Stimulated activated memory B cell treated with anti-CD40 and anti-IgM and Interleukin-4, amounts not matched to agents 10 μg/mL and 1 μg/mL and 100 μg/mL, for 72 hours (primary cell): Measurements from ENCODE around the gene DMXL2.
A peak's percentile ranks its signal among the peaks of the same experiment; 100 is the strongest.
"Not testable (repeated sequence)": the region's sequence is repeated elsewhere in the genome, so short reads cannot be mapped to it uniquely, and the experiment has no call there.

Source experiments
- ATAC-seq: fragments of 150-1000 bp; cut with Tn5 transposase; 2 replicates; pipeline ENCODE4 v1.10.0; 2021
- H3K27ac Mint-ChIP-seq: one replicate; pipeline ENCODE4 v1.8.0; 2022; ENCODE audit warnings: mild to moderate bottlenecking, mixed read lengths
- H3K27me3 Mint-ChIP-seq: one replicate; pipeline ENCODE4 v1.8.0; 2022; ENCODE audit warnings: mixed read lengths
- H3K36me3 Mint-ChIP-seq: one replicate; pipeline ENCODE4 v1.8.0; 2022; ENCODE audit warnings: mixed read lengths
- H3K4me1 Mint-ChIP-seq: one replicate; pipeline ENCODE4 v1.8.0; 2022; ENCODE audit warnings: mixed read lengths
- H3K4me3 Mint-ChIP-seq: one replicate; pipeline ENCODE4 v1.8.0; 2022; ENCODE audit warnings: mild to moderate bottlenecking, moderate library complexity, mixed read lengths
- H3K9me3 Mint-ChIP-seq: one replicate; pipeline ENCODE4 v1.8.0; 2022; ENCODE audit warnings: mixed read lengths

The DMXL2 gene

GRCh38 chr15:51622604-51623370, at the start of gene DMXL2:
DMXL2 (minus strand) TSS chr15:51622771; CDS start chr15:51622545, 226 bp downstream.
- peak within 1 kb of the TSS; percentile 68 for H3K27ac Mint-ChIP-seq
- ATAC-seq: peak; percentile 75
- H3K27me3 Mint-ChIP-seq: peaks cover 9% of the 10 kb centered on the region
- peak within 1 kb of the TSS; percentile 88 for H3K4me3 Mint-ChIP-seq
- H3K4me1 Mint-ChIP-seq: peaks cover 32% of the 10 kb centered on the region
- no peaks in the 10 kb centered on the region for H3K9me3 Mint-ChIP-seq
- H3K36me3 Mint-ChIP-seq: no peaks in the 10 kb centered on the region

- Mint-ChIP-seq H3K36me3 (no peaks in the 10 kb centered on the region), H3K27ac (no peak overlapping the region), H3K4me1 (peaks cover 6% of the 10 kb centered on the region), H3K9me3 (no peaks in the 10 kb centered on the region), H3K4me3 (no peak overlapping the region), H3K27me3 (no peaks in the 10 kb centered on the region)
- no peak for ATAC-seq
Observed at GRCh38 chr15:51672155-51672687, 49.6 kb upstream of the DMXL2 start.

GRCh38 chr15:51669381-51669780, 46.8 kb upstream of the DMXL2 start:
- H3K27me3 Mint-ChIP-seq: no peaks in the 10 kb centered on the region
- H3K9me3 Mint-ChIP-seq: no peaks in the 10 kb centered on the region
- H3K27ac Mint-ChIP-seq: no peak overlapping the region
- H3K4me3 Mint-ChIP-seq: no peak overlapping the region
- H3K4me1 Mint-ChIP-seq: peaks cover 6% of the 10 kb centered on the region
- no peaks in the 10 kb centered on the region for H3K36me3 Mint-ChIP-seq
- ATAC-seq: no peak

GRCh38 chr15:51668446-51668845, 45.9 kb upstream of the DMXL2 start:
- Mint-ChIP-seq H3K27ac (no peak overlapping the region), H3K4me1 (peaks cover 6% of the 10 kb centered on the region), H3K9me3 (no peaks in the 10 kb centered on the region), H3K36me3 (no peaks in the 10 kb centered on the region), H3K27me3 (no peaks in the 10 kb centered on the region), H3K4me3 (no peak overlapping the region)
- no peak for ATAC-seq

- no peak overlapping the region for H3K4me3 Mint-ChIP-seq
- peaks cover 6% of the 10 kb centered on the region for H3K4me1 Mint-ChIP-seq
- ATAC-seq: no peak
- no peak overlapping the region for H3K27ac Mint-ChIP-seq
- H3K27me3 Mint-ChIP-seq: no peaks in the 10 kb centered on the region
- H3K36me3 Mint-ChIP-seq: no peaks in the 10 kb centered on the region
- no peaks in the 10 kb centered on the region for H3K9me3 Mint-ChIP-seq
Observed at GRCh38 chr15:51667478-51667877, 44.9 kb upstream of the DMXL2 start.

- Mint-ChIP-seq H3K9me3 (no peaks in the 10 kb centered on the region), H3K27me3 (no peaks in the 10 kb centered on the region), H3K4me1 (no peaks in the 10 kb centered on the region), H3K36me3 (no peaks in the 10 kb centered on the region), H3K27ac (no peak overlapping the region), H3K4me3 (no peak overlapping the region)
- ATAC-seq: no peak
Observed at GRCh38 chr15:51661072-51661471, 38.5 kb upstream of the DMXL2 start.

GRCh38 chr15:51658664-51659063, 36.1 kb upstream of the DMXL2 start:
- no peak overlapping the region for H3K4me3 Mint-ChIP-seq
- H3K4me1 Mint-ChIP-seq: no peaks in the 10 kb centered on the region
- ATAC-seq: no peak
- H3K27ac Mint-ChIP-seq: no peak overlapping the region
- no peaks in the 10 kb centered on the region for H3K9me3 Mint-ChIP-seq
- H3K36me3 Mint-ChIP-seq: no peaks in the 10 kb centered on the region
- H3K27me3 Mint-ChIP-seq: no peaks in the 10 kb centered on the region

GRCh38 chr15:51655401-51656057, 33.0 kb upstream of the DMXL2 start:
- H3K9me3 Mint-ChIP-seq, H3K27me3 Mint-ChIP-seq, ATAC-seq, H3K4me1 Mint-ChIP-seq, H3K27ac Mint-ChIP-seq, H3K36me3 Mint-ChIP-seq, H3K4me3 Mint-ChIP-seq: not testable (repeated sequence)

- no peaks in the 10 kb centered on the region for H3K36me3 Mint-ChIP-seq
- H3K4me1 Mint-ChIP-seq: no peaks in the 10 kb centered on the region
- no peak overlapping the region for H3K4me3 Mint-ChIP-seq
- H3K27ac Mint-ChIP-seq: no peak overlapping the region
- no peaks in the 10 kb centered on the region for H3K9me3 Mint-ChIP-seq
- ATAC-seq: no peak
- no peaks in the 10 kb centered on the region for H3K27me3 Mint-ChIP-seq
Observed at GRCh38 chr15:51652084-51652668, 29.6 kb upstream of the DMXL2 start.

- Mint-ChIP-seq H3K4me3 (no peak overlapping the region), H3K27me3 (no peaks in the 10 kb centered on the region), H3K27ac (no peak overlapping the region), H3K9me3 (no peaks in the 10 kb centered on the region), H3K4me1 (no peaks in the 10 kb centered on the region), H3K36me3 (no peaks in the 10 kb centered on the region)
- peak; percentile 76 for ATAC-seq
Observed at GRCh38 chr15:51649659-51650521, 27.3 kb upstream of the DMXL2 start.

- H3K27ac Mint-ChIP-seq, H3K9me3 Mint-ChIP-seq, H3K4me3 Mint-ChIP-seq, H3K4me1 Mint-ChIP-seq, H3K27me3 Mint-ChIP-seq, ATAC-seq, H3K36me3 Mint-ChIP-seq: not testable (repeated sequence)
Observed at GRCh38 chr15:51648643-51649042, 26.1 kb upstream of the DMXL2 start.

GRCh38 chr15:51648101-51648500, 25.5 kb upstream of the DMXL2 start:
- not testable (repeated sequence) for H3K27me3 Mint-ChIP-seq, H3K4me1 Mint-ChIP-seq, ATAC-seq, H3K4me3 Mint-ChIP-seq, H3K27ac Mint-ChIP-seq, H3K9me3 Mint-ChIP-seq, H3K36me3 Mint-ChIP-seq

GRCh38 chr15:51647128-51647562, 24.6 kb upstream of the DMXL2 start:
- Mint-ChIP-seq H3K27ac (no peak overlapping the region), H3K4me3 (no peak overlapping the region), H3K9me3 (no peaks in the 10 kb centered on the region), H3K27me3 (no peaks in the 10 kb centered on the region), H3K36me3 (no peaks in the 10 kb centered on the region), H3K4me1 (no peaks in the 10 kb centered on the region)
- ATAC-seq: no peak

- Mint-ChIP-seq H3K4me1 (no peaks in the 10 kb centered on the region), H3K27me3 (no peaks in the 10 kb centered on the region), H3K27ac (no peak overlapping the region), H3K4me3 (no peak overlapping the region), H3K9me3 (no peaks in the 10 kb centered on the region), H3K36me3 (no peaks in the 10 kb centered on the region)
- no peak for ATAC-seq
Observed at GRCh38 chr15:51642696-51643095, 20.1 kb upstream of the DMXL2 start.
